GM19463 (cell line): ENCODE data around the gene ACSS2.
"Not testable (repeated sequence)": the region's sequence is repeated elsewhere in the genome, so short reads cannot be mapped to it uniquely, and the experiment has no call there.

Source experiments
- ATAC-seq: cut with Tn5 transposase; IDR thresholded peaks from one replicate; pipeline ENCODE4 v1.9.1; 2021; ENCODE audit warnings: mild to moderate bottlenecking, moderate library complexity; ENCODE audit not compliant: unreplicated experiment

ACSS2 gene

GRCh38 chr20:34872622-34873224 is 3.7 kb upstream of the ACSS2 start, which contains the start of gene GGT7:
Gene GGT7, minus strand, starts transcription at chr20:34872856. Its CDS starts 41 bp downstream, at chr20:34872815.
- peak; percentile 61 for ATAC-seq

DNA sequence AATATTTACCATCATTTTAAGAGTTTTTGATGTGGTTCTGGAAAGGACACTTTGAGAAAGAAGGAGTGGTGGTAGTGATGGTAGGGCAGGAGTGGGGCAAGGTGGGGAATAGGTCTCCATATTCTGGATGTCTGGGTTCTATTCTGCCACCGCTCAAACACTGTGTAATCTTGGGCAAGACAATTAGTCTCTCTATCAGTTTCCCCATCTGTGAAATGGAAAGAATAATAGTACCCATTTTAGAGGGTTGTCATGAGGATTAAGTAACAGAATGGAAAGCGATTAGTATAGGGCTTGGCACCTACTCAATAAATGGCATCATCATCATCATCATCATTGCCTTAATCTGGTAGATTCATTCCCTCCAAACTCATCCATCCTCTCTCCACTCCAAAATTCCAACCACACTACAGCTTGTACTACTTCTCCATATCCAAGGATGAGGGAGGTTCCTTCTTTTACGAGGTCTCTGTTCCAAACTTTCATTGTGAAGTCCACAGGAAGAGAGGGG is 2.8 kb upstream of the ACSS2 start:
- ATAC-seq = no peak

DNA sequence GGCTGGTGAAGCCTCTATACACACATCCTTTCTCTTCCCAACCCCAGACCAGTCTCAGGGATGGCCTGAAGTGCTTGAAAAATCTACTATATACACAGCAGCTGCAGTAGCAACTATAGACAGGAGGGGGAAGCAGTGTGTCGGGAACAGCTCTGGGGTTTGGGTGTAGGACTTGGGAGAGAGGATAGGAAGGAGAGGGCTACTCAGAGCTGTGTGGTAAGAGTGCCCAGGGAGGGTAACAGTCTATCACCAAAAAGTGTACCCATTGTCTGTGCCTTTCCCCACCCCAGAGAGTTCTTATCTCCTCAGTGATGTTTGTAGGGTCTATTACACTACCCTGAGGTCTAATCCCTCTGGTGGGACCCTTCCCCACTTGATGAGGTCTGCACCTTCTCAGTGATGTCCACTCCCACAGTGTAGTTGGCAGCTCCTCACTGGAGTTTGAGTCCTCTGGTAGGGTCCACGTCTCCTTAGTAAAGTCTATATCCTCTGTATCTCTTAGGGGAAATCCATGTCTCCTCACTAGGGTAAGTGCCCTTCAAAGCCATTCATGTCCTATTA is 2.2 kb upstream of the ACSS2 start:
- no peak for ATAC-seq

- peak; percentile 55 for ATAC-seq
Observed at GRCh38 chr20:34875642-34876405, 588 bp upstream of the ACSS2 start.

- ATAC-seq = no peak
Observed at GRCh38 chr20:34880215-34880850, 3.9 kb downstream of the ACSS2 start.

DNA sequence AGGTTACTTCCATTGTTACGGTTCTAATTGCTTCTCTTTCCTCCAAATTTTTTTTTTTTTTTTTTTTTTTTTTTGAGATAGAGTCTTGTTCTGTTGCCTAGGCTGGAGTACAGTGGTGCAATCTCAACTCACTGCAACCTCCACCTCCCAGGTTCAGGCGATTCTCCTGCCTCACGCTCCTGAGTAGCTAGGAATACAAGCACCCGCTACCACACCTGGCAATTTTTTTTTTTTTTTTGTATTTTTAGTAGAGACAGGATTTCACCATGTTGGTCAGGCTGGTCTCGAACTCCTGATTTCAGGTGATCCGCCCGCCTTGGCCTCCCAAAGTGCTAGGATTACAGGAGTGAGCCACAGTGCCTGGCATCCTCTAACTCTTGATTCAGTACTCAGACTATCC is 4.6 kb downstream of the ACSS2 start:
- ATAC-seq = not testable (repeated sequence)

DNA sequence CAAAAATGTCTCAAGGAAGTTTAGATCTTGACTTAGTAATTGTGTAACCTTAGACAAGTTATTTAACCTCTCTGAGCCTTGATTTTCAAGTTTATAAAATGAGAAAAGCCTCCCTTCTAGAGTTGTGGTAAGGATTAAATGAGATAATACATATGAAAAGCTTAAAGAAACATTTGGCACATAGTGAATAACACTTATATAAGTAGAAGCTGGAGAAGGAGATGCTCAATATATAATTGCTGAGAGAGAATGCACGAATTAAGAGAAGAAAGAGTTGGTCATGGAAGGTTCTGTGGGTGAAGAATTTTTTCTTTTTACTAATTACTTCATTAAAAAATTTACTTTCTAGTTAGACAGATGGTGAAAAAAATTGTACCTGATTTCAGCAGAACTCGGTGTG is 5.3 kb downstream of the ACSS2 start:
- no peak for ATAC-seq

GRCh38 chr20:34883087-34883688 is 6.8 kb downstream of the ACSS2 start:
- no peak for ATAC-seq

DNA sequence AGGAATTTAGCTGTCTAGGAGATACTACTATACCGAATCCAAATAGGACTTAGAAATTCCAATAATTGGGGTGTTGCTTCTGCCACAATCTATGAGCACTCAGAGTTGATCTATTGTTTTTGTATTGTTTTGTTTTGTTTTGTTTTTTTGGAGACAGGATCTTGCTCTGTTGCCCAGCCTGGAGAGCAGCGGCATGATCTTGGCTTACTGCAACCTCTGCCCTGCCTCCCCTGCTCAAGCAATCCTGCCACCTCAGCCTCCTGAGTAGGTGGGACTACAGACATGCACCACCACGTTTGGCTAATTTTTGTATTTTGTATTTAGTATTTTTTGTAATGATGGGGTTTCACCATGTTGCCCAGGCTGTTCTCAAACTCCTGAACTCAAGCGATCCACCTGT is 7.4 kb downstream of the ACSS2 start:
- no peak for ATAC-seq

GRCh38 chr20:34884260-34884659 is 7.8 kb downstream of the ACSS2 start:
- no peak for ATAC-seq

DNA sequence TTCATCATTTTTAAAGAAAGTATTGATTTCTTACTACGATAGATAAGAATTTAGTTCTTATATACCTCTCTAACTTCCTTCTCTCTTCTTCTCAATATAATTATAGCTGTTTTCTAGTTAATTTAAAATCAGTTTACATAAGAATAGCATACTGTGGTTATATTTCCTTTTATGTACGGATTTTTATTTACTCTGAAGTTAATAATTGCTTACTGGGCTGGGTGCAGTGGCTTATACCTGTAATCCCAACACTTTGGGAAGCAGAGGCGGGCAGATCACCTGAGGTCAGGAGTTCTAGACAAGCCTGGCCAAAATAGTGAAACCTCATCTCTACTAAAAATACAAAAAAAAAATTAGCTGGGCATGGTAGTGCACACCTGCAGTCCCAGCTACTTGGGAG is 9.7 kb downstream of the ACSS2 start:
- ATAC-seq = no peak

- ATAC-seq = no peak
Observed at GRCh38 chr20:34887023-34887422, 10.6 kb downstream of the ACSS2 start.

DNA sequence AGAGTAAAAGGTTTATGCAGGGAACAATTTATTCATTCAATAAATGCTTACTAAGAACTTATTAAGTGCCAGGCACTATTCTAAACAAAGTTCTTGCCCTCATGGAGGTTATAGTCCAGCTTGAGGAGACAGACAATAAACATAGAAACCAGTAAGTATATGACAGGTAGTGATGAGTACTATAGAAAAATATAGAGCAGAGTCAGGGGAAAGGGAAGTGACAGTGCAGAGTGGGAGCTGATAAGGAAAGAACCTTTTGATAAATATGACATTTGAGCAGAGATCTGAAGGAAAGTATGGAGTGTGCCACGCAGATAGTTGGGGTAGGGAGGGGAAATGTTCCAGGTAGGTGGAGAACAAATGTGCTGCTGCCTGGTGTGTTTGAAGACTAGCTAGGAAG is 12.1 kb downstream of the ACSS2 start:
- ATAC-seq = no peak

- no peak for ATAC-seq
Observed at GRCh38 chr20:34891166-34892062, 15.0 kb downstream of the ACSS2 start.

- ATAC-seq = no peak
Observed at GRCh38 chr20:34892671-34893070, 16.3 kb downstream of the ACSS2 start.

DNA sequence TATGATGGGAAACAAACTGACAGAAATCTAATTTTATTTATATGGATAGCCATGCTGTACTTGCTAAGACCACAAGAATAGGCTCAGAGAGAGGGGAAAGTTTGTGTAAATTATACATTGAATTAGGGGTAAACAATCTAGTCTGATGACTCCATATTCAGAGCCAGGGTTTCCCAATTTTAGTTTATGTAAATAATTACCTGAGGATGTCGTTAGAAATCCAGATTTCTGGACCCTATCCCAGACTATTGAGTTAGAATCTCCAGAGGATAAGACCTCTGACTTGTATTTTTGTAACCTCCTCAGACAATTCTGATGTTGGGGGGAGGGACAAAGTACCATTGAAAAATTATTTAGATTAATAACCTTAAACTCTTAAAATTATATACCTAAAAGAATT is 18.3 kb downstream of the ACSS2 start:
- ATAC-seq = no peak

DNA sequence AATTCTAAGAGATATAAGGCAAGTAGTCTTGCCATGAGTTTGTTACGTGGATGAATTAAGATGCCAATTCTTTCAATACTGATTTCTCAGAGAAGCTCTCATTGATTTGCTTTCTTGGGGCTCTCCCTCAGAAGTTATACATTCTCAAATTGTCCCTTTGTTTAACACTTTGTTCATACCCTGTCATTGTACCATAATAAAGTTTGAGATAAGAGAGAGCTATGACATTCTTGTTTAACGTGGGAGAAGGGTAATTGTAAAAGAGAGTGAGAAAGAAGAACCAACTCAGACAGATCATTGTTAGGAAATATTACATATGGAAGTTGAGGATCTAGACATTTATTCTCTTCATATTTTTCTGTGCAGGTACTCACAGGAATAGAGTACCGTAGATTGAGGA is 19.1 kb downstream of the ACSS2 start:
- no peak for ATAC-seq

DNA sequence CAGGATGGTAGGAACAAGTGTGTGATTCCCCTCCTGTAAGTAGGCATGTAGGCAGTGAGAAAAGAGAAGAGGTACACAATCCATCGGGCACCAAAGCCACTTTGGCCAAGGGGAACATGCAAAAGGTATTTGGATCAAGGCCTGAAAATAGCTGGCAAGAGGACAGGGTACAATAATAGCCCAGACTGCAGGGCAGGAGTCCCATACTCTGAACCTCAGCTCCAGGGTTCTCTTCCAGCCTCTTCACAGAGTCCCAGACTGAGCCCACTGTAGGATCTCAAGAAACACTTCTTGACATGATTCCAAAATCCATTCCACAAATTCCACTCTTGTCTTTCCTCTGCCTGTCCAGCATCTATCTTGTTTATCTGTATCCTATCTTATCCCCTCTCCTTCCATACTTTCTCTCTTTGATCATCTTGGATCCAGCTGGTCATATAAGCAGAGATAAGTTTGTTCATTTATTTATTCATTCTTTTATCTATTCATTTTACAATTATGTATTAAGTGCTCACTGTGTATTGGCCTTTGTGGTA is 19.7 kb downstream of the ACSS2 start:
- ATAC-seq = no peak

- not testable (repeated sequence) for ATAC-seq
Observed at GRCh38 chr20:34898129-34898528, 21.7 kb downstream of the ACSS2 start.

GRCh38 chr20:34898731-34899130 is 22.3 kb downstream of the ACSS2 start:
- ATAC-seq = not testable (repeated sequence)
